ENCODE measurements around the gene SRPK3. TPM values are rescaled to one million over a fixed set of nuclear protein-coding genes. Genes with fewer than 3 reads are reported as not detected.

The SRPK3 gene
- polyA plus RNA-seq, 1 donor: 0.73 TPM

GRCh38 chrX:153769865-153770600 is 10.8 kb upstream of the SRPK3 start:
- DNase-seq: no peak

- DNase-seq: no peak
Measured at GRCh38 chrX:153770601-153771414, 10.0 kb upstream of the SRPK3 start.

DNA sequence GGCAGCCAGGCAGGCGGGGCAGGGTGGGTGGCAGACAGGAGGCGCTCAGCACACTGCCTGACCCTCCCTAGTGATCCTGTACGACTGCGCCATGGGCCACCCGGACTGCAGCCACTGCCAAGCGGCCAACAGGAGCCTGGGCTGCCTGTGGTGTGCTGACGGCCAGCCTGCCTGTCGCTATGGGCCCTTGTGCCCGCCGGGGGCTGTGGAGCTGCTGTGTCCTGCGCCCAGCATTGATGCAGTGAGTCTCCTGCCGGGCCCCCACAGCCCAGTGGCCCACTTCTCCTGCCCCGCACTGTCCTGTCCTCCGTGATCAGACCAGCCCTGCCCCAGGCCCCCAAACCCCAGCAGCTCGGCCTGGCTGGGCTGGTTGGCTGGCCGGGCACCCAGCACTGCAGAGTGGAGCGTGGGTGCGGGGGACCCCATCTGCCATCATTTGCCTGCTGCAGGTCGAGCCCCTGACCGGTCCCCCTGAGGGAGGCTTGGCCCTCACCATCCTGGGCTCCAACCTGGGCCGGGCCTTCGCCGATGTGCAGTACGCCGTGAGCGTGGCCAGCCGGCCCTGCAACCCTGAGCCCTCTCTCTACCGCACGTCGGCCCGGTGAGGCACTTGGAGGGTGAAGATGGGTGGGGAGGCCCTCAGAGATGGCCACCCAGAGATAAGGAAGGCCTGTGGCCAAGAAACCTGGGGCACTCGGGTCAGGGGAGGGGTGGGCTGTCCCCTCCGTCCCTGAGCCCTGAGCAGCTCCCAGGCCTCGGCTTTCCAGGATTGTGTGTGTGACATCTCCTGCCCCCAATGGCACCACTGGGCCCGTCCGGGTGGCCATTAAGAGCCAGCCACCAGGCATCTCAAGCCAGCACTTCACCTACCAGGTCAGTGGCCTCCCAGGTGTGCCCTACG is 9.2 kb upstream of the SRPK3 start:
- no peak for DNase-seq

DNA sequence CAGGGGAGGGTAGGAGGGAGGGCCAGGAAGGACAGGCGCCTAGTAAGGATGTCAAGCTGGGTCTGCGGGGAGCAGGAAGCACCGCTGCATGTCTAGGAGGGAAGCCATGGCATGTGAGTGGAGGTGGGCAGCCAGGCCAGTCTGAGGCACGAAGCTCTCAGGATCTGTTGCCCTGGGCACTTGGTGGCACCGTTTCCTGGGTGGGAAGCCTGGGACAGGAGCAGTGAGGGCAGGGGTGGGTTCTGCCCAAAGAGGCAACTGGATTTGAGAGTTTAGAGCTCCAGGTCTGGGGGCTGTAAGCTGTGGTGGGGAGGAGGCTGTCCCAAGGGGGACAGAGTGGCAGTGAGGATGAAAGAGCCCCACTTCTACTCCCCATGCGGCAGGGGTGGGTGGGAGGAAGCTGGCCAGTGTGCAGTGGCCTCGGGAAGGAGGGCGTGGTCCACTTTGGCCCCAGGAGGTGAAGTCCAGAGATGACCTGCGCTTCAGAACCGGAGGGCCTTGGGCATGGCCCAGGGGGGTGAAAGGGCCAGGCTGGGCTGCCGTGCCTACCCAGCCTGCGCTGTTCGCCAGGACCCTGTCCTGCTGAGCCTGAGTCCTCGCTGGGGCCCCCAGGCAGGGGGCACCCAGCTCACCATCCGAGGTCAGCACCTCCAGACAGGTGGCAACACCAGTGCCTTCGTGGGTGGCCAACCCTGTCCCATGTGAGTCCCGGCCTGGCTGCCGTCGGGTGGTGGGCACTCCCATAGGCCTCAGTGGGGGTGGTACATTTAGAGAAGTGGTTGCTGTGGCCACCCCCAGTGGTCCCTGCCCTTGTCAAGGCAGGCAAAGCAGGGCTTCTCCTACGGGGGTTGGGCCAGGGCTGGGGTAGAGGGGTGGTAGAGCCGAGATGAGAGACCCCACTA is 8.3 kb upstream of the SRPK3 start:
- DNase-seq: no peak

GRCh38 chrX:153773218-153773611 is 7.6 kb upstream of the SRPK3 start:
- DNase-seq: no peak

DNA sequence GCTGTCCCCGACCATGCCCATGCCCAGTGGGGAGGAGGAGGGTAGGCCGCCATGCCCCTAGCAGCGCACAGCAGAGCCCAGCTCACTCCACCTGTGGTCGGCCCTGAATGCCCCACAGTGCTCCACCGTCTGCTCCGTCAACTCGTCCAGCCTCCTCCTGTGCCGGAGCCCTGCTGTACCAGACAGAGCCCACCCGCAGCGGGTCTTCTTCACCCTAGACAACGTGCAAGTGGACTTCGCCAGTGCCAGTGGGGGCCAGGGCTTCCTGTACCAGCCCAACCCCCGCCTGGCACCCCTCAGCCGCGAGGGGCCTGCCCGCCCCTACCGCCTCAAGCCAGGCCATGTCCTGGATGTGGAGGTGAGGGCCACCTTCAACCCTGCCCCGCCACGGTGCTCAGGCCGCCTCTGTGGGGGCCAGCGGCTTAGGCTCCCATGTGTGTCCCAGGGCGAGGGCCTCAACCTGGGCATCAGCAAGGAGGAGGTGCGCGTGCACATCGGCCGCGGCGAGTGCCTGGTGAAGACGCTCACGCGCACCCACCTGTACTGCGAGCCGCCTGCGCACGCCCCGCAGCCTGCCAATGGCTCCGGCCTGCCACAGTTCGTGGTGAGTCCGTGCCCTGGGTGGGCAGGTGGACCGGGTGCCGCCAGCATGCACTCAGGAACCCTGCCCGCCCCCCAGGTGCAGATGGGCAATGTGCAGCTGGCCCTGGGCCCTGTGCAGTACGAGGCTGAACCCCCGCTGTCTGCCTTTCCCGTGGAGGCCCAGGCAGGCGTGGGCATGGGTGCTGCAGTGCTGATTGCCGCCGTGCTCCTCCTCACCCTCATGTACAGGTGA is 6.9 kb upstream of the SRPK3 start:
- no peak for DNase-seq

GRCh38 chrX:153774576-153775292 is 6.1 kb upstream of the SRPK3 start:
- DNase-seq: no peak

DNA sequence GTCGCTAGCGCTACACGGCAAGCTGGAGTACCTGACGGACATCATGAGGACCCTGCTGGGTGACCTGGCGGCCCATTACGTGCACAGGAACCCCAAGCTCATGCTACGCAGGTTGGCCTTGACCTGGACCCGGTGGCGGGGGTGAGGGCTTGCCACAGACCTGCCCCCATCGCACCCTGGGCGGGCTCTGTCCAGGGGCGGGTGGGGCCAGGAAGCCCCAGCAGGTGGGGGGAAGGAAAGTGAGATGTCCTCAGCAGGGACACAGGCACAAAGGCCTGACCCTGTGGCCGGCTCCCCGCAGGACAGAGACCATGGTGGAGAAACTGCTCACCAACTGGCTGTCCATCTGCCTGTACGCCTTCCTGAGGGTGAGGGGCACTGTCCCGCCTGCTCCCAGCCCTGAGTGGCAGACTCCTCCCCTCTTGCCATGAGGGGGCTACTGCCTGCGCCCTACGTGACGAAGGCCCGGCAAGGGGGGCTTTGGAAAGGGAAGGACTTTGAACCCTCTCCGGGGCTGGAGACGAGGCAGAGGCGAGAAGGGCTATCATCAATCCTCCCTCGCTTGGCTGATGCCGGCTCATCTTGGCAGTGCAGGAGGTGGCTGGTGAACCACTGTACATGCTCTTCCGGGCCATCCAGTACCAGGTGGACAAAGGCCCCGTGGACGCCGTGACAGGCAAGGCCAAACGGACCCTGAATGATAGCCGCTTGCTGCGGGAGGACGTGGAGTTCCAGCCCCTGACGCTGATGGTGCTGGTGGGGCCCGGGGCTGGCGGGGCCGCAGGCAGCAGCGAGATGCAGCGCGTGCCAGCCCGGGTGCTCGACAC is 5.3 kb upstream of the SRPK3 start:
- DNase-seq: no peak

DNA sequence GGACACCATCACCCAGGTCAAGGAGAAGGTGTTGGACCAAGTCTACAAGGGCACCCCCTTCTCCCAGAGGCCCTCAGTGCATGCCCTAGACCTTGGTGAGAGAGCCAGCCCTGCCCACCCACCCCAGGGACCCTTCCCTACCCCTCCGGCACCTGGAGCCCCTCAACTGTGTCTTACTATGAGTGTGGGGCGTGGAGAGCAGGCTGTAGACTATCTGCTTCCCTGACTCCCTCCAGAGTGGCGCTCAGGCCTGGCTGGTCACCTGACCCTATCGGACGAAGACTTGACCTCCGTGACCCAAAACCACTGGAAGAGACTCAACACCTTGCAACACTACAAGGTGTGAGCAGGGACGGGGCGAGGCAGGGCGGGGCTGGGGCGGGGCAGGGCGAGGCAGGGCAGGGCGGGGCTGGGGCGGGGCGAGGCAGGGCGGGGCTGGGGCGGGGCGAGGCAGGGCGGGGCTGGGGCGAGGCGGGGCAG is 4.7 kb upstream of the SRPK3 start:
- DNase-seq: no peak

DNA sequence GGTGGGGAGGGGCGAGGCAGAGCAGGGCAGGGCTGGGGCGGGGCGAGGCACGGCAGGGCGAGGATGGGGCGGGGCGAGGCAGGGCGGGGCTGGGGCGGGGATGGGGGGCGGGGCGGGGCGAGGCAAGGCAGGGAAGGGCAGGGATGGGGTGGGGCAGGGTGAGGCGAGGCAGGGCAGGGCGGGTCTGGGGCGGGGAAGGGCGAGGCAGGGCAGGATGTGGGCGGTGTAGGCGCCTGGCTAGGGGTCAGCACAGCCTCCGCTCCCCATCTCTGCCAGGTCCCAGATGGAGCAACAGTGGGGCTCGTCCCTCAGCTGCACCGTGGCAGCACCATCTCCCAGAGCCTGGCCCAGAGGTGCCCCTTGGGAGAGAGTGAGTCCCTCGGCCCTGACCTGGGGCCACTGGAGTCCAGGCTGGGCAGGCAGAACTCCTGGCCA is 4.2 kb upstream of the SRPK3 start:
- no peak for DNase-seq

GRCh38 chrX:153777261-153778090 is 3.4 kb upstream of the SRPK3 start:
- DNase-seq: no peak

GRCh38 chrX:153778181-153778580 is 2.7 kb upstream of the SRPK3 start:
- no peak for DNase-seq

DNA sequence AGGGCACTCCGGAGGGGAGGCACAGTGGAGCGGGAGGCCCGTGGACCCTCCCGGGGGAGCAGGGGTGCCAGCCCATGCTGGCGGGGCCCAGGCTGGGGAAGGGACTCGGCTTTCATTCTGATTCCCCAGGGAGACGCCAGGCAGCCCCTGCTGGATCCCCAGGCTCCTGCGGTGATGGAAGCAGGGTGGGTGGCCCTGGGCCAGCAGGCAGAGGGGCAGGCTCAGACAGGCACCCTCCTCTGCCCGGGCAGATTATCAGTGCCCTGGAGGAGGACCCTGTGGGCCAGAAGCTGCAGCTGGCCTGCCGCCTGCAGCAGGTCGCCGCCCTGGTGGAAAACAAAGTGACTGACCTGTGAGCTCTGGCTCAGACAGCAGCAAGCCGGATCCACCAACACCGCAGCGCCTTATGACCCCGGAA is 2.1 kb upstream of the SRPK3 start:
- no peak for DNase-seq

DNA sequence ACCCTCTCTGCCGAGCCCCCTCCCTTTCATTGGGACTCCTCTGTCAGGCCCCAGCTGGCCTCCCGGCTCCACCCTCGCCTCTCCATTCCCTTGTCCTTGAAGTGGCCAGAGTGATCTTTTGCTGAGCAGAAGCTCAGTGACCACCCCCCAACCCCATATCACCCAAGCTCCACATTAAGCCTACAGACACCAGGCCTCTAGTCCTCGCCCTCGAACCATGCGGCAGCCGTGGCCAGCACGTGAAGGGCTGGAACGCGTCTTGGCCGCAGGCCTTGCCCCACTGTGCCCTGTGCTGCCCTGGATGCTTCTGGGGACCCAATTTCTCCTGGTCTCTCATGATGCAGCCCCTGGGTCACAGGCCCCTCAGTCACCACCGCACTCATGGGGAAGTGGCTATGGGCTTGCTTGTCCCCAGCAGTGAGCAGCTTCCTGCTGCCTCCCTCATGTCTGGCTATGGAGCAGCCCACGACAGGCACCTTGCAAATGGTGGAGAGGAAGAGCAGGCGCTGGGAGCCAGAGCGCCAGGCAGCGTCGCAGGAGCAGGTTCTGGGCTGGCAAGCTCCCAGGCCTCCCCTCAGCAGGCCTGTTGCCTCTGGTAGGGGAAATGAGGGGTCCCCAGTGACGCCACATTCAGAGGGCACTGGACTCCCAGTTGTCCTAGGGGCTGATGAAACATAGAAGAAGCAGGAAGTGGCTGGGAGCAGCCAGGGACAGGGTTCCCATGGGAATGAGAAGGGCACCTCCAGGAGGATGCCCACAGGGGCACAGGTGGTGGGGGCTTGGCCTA is 757 bp upstream of the SRPK3 start:
- DNase-seq: no peak

DNA sequence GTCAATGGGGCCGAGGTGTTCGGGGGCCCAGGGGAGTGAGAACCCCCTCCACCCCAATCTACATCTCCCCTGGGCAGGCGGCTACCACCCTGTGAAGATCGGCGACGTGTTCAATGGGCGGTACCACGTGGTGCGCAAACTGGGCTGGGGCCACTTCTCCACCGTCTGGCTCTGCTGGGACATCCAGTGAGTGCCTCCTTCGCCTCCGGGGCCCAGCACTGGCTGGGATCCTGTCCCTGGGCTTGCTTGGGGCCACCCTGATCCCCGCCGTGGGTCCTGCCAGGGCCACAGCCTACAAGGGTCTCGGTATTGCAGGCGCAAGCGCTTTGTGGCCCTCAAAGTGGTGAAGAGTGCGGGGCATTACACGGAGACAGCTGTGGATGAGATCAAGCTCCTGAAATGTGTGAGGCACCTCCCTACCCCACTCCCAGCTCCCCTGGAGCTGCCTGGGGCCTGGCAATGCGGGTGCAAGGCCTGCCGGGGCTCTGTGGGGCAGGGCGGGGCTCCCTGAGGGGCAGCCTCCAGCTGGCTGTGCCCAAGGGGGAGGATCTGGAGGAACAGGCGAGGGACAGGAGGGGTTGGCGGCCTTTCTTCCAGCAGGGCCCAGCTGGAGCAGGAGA is 697 bp downstream of the SRPK3 start:
- no peak for DNase-seq

GRCh38 chrX:153782313-153782712 is 1.5 kb downstream of the SRPK3 start:
- no peak for DNase-seq

Measured in left kidney (tissue), 2 donors.